Measurements from ENCODE around the gene STEEP1.

The STEEP1 gene

DNA sequence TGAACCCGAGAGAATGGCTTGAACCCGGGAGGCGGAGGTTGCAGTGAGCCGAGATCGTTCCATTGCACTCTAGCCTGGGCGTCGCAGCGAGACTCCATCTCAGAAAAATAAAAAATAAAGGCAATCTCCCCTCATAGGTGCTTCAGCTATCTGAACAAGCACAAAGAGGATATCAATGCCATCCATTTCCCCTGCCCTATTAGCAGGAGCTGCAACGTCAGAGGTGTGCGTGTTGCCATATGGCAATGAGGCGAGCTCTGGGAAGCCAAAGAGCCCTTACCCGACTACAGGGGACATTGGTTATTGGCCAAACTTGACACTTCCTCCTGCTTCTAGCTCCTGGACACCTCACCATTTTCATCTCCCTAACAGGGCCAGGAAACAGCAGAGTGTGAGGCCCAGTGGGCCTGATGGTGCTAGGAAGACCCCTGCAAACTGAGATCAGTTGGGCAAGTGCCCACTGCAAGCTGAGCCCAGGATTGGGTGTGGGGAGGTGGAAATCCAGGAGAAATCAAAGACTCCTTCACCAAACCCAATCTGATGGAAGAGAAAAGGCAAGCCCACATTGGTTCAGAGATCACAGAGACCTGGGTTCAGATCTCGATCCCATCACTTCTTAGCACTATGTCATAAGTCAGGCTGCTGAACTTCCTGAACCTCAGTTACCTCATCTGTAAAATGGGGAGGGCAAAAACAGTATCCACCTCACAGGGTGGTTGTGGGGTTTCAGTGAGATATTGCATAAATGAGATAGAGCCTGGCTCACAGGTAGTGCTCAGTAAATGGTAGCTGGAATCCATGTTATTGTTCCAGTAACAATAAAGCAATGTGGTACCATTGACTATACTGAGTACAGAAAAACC, 75.8 kb downstream of the STEEP1 start:
- DNase-seq (ENCODE audit: low read depth in 2 of 2, low spot score in 1 of 2): no peak

DNA sequence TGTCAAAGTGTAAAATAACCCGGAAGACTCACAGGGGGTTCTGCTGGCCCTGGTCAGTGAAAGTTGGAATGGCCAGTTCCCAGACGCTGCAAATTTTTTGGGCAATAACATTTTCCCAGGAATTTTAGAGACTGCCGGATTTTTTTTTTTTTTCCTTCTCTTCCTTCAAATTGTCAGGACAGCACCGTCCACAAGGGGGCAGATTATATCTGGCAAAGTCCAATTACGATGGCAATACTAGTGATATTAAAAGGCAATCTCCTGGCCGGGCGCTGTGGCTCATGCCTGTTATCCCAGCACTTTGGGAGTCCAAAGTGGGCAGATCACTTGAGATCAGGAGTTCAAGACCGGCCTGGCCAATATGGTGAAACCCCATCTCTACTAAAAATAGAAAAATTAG, 76.5 kb downstream of the STEEP1 start:
- no peak for DNase-seq (ENCODE audit: low read depth in 2 of 2, low spot score in 1 of 2)

Data from stimulated activated CD8-positive, alpha-beta memory T cell treated with anti-CD3 and anti-CD28 coated beads, Interleukin-4, amount 100 ng/mL, for 4 hours (primary cell).